SH-SY5Y (cell line): Measurements from ENCODE around the gene ZDHHC14.

Experiments used
- GATA2 ChIP-seq: IDR thresholded peaks from 2 replicates; pipeline ENCODE4 v1.6.1; 2011; ENCODE audit warnings: mild to moderate bottlenecking, low read depth, low read length
- GATA3 ChIP-seq: IDR thresholded peaks from 2 replicates; pipeline ENCODE4 v1.6.1; 2011; ENCODE audit warnings: low read depth, mild to moderate bottlenecking, low read length, moderate library complexity

DNA sequence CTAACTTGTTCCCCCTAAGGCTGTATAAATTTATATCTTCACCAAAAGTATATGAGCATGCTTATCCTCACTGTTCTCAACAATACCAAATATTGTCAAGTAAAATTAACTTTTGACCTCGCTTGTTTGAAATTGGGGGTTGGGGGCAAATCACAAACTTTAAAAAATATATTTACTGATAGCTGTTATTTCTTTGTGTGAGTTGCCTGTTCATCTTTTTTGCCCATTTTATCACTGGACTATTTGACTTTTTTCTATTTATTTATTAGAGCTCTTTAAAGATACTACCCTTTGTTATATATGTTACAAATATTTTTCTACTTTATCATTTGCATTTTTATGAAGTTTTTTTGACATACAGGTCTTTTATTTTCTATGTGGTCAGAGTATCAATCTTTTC, 187.7 kb downstream of the ZDHHC14 start:
- TF ChIP-seq GATA2 (no peak), GATA3 (no peak)
